K562 (cell line): ENCODE data around the gene WDR27. TPM values are rescaled to one million over a fixed set of nuclear protein-coding genes. Genes with fewer than 3 reads are reported as not detected.
A peak's percentile ranks its signal among the peaks of the same experiment; 100 is the strongest.

Experiments
- ATAC-seq: fragments of 200-7000 bp; cut with Tn5 transposase; 3 replicates; pipeline ENCODE4 v1.9.1; 2020; ENCODE audit warnings: moderate library complexity
- BruUV-seq: library from RNA; stranded (reverse); fragments of 400-500 nt; replicated peaks from 2 replicates; lab custom pipeline; 2021; lab: Mats Ljungman, UMichigan
- CTCF ChIA-PET: fragments of 300-600 bp; formaldehyde crosslinking; extraction: SDS; loops from one replicate; lab custom pipeline; 2021; ENCODE audit warnings: low intra/inter-chr PET ratio; lab: Yijun Ruan, JAX
- POLR2A ChIA-PET: fragments of 300-600, 350-650 bp; sonication (Branson Sonifier 250); formaldehyde crosslinking; extraction: SDS; loops from one replicate; lab custom pipeline; 2021; ENCODE audit warnings: antibody characterized with exemption, inconsistent platforms; lab: Yijun Ruan, JAX
- DNase-seq, 4 experiments: peaks; one replicate each; pipeline versions ENCODE4 v3.0.0 to v3.0.0-alpha.2; 2011 to 2018; ENCODE audit warnings: low spot score in 3 of 4, mixed read lengths in 3 of 4; ENCODE audit errors: extremely low read depth in 1 of 4
- FAIRE-seq: peaks from 2 replicates; lab custom pipeline; 2011; peaks lifted over from hg19 to GRCh38; lab: Jason Lieb, UNC
- H2AFZ ChIP-seq: 2 replicates; pipeline ENCODE4 v1.6.0; 2011; ENCODE audit warnings: low read depth, low read length, control low read depth, inconsistent platforms
- H3K27ac ChIP-seq: fragments of 200-600 bp; 3 replicates; pipeline ENCODE4 v1.8.0; 2011; ENCODE audit warnings: low read depth, mild to moderate bottlenecking, control low read depth, inconsistent platforms, low read length, moderate library complexity, mixed read lengths; ENCODE audit errors: extremely low read depth
- H3K27me3 ChIP-seq, 2 experiments: fragments of 300-600 bp in 1 of 2; 2 replicates in 1 of 2; 3 replicates in 1 of 2; pipeline versions ENCODE4 v1.6.0 to v1.8.0; 2011; ENCODE audit warnings: inconsistent platforms in 2 of 2, low read length in 2 of 2, mild to moderate bottlenecking in 1 of 2, mixed read lengths in 1 of 2, moderate library complexity in 1 of 2; ENCODE audit not compliant: control insufficient read depth in 2 of 2, insufficient read depth in 2 of 2
- H3K36me3 ChIP-seq: fragments of 300-600 bp; 3 replicates; pipeline ENCODE4 v1.8.0; 2011; ENCODE audit warnings: mild to moderate bottlenecking, low read length, inconsistent platforms; ENCODE audit not compliant: control insufficient read depth, insufficient read depth
- H3K4me1 ChIP-seq, 2 experiments: fragments of 200-600 bp in 1 of 2; replicated peaks in 1 of 2; 2 replicates in 1 of 2; 3 replicates in 1 of 2; pipeline versions ENCODE4 v1.5.1 to v1.8.0; 2011; ENCODE audit warnings: inconsistent platforms in 2 of 2, low read length in 2 of 2, mild to moderate bottlenecking in 1 of 2, mixed read lengths in 1 of 2, moderate library complexity in 1 of 2; ENCODE audit not compliant: control insufficient read depth in 2 of 2, insufficient read depth in 2 of 2
- H3K4me2 ChIP-seq: 2 replicates; pipeline ENCODE4 v1.6.1; 2011; ENCODE audit warnings: low read length, control low read depth, inconsistent platforms, mixed read lengths; ENCODE audit not compliant: insufficient read depth
- H3K4me3 ChIP-seq: fragments of 200-600 bp; sonication (generic), shearing (Covaris generic); 2 replicates; pipeline ENCODE4 v1.5.1; 2016; ENCODE audit warnings: control low read depth, inconsistent platforms
- H3K79me2 ChIP-seq: fragments of 200-600 bp; 3 replicates; pipeline ENCODE4 v1.8.0; 2011; ENCODE audit warnings: low read length, inconsistent platforms; ENCODE audit not compliant: control insufficient read depth, insufficient read depth
- H3K9ac ChIP-seq, 2 experiments: 2 replicates each; pipeline versions ENCODE4 v1.6.0 to v1.6.1; 2011; ENCODE audit warnings: low read depth in 2 of 2, low read length in 2 of 2, control low read depth in 1 of 2, inconsistent platforms in 1 of 2, mild to moderate bottlenecking in 1 of 2, mixed read lengths in 1 of 2; ENCODE audit not compliant: insufficient read depth in 1 of 2
- H3K9me1 ChIP-seq: one replicate; pipeline ENCODE4 v1.6.0; 2011; ENCODE audit warnings: inconsistent platforms, mild to moderate bottlenecking, low read length, moderate library complexity; ENCODE audit not compliant: control insufficient read depth, insufficient read depth
- H3K9me3 ChIP-seq: replicated peaks from 2 replicates; pipeline ENCODE4 v1.5.1; 2011; ENCODE audit warnings: low read depth, low read length, inconsistent platforms; ENCODE audit not compliant: control insufficient read depth, insufficient read depth
- H4K20me1 ChIP-seq: replicated peaks from 2 replicates; pipeline ENCODE4 v1.6.1; 2011; ENCODE audit warnings: low read length, inconsistent platforms, mixed read lengths; ENCODE audit not compliant: control insufficient read depth, insufficient read depth
- ADNP ChIP-seq: fragments of 200-800 bp; sonication (Bioruptor generic); IDR thresholded peaks from 2 replicates; pipeline ENCODE4 v1.6.1; 2016; ENCODE audit warnings: missing genetic modification characterization, missing compliant biosample characterization
- BCL6 ChIP-seq: fragments of 250-450 bp; sonication (Bioruptor Pico); IDR thresholded peaks from 2 replicates; pipeline ENCODE4 v1.4.0; 2020
- ETV1 ChIP-seq: fragments of 450-650 bp; conservative IDR thresholded peaks from 2 replicates; pipeline ENCODE4 v1.6.1; 2016; ENCODE audit warnings: missing genetic modification characterization, control low read depth, low read depth, missing compliant biosample characterization
- HDAC8 ChIP-seq: fragments of 450-650 bp; IDR thresholded peaks from 2 replicates; pipeline ENCODE4 v1.6.1; 2016; ENCODE audit warnings: mild to moderate bottlenecking, missing genetic modification characterization, moderate library complexity, missing compliant biosample characterization
- HEY1 ChIP-seq: fragments of 250-450 bp; sonication (Bioruptor Pico); IDR thresholded peaks from 2 replicates; pipeline ENCODE4 v1.5.0; 2020; ENCODE audit warnings: mild to moderate bottlenecking, moderate library complexity, borderline replicate concordance
- HOMEZ ChIP-seq: fragments of 250-450 bp; sonication (Bioruptor Pico); IDR thresholded peaks from 2 replicates; pipeline ENCODE4 v1.4.0; 2020; ENCODE audit warnings: mild to moderate bottlenecking, moderate library complexity
- HOXB6 ChIP-seq: fragments of 250-450 bp; sonication (Bioruptor Pico); IDR thresholded peaks from 2 replicates; pipeline ENCODE4 v1.5.1; 2022; ENCODE audit warnings: mild to moderate bottlenecking, borderline replicate concordance
- MAFG ChIP-seq: fragments of 450-650 bp; conservative IDR thresholded peaks from 2 replicates; pipeline ENCODE4 v1.6.1; 2016; ENCODE audit warnings: missing genetic modification characterization, missing compliant biosample characterization
- MAZ ChIP-seq, 2 experiments: fragments of 450-650 bp in 1 of 2; sonication (generic) in 1 of 2; formaldehyde crosslinking; IDR thresholded peaks in 1 of 2; conservative IDR thresholded peaks in 1 of 2; 2 replicates each; pipeline versions ENCODE4 v1.4.0 to v1.5.0; 2020; ENCODE audit warnings: mild to moderate bottlenecking in 1 of 2, missing genetic modification reagents in 1 of 2
- MYC ChIP-seq, 2 experiments: fragments of 250-450 bp in 1 of 2; sonication (Bioruptor Pico) in 1 of 2; IDR thresholded peaks; 2 replicates each; pipeline versions ENCODE4 v1.5.1 to v1.6.1; 2012 to 2021; ENCODE audit warnings: low read depth in 2 of 2, borderline replicate concordance in 1 of 2, improper control_type of control experiment in 1 of 2, low read length in 1 of 2, mild to moderate bottlenecking in 1 of 2, moderate library complexity in 1 of 2
- NR1H2 ChIP-seq: sonication (generic); formaldehyde crosslinking; IDR thresholded peaks from 2 replicates; pipeline ENCODE4 v1.4.0; 2020; ENCODE audit warnings: mild to moderate bottlenecking, missing genetic modification reagents
- PPARD ChIP-seq: fragments of 250-450 bp; sonication (Bioruptor Pico); IDR thresholded peaks from 2 replicates; pipeline ENCODE4 v1.8.0; 2022; ENCODE audit warnings: inconsistent platforms, mild to moderate bottlenecking, moderate library complexity
- RFX5 ChIP-seq: IDR thresholded peaks from 2 replicates; pipeline ENCODE4 v1.6.1; 2011; ENCODE audit warnings: low read depth, mild to moderate bottlenecking, improper control_type of control experiment, low read length
- SAP30 ChIP-seq: fragments of 200-600 bp; sonication (generic); IDR thresholded peaks from 2 replicates; pipeline ENCODE4 v1.6.1; 2012; ENCODE audit warnings: borderline replicate concordance, low read depth, mild to moderate bottlenecking, moderate library complexity, low read length, control low read depth, inconsistent platforms; ENCODE audit not compliant: insufficient read depth, poor library complexity, severe bottlenecking
- SMAD3 ChIP-seq: fragments of 450-650 bp; formaldehyde crosslinking; conservative IDR thresholded peaks from 2 replicates; pipeline ENCODE4 v1.4.0; 2020; ENCODE audit warnings: mild to moderate bottlenecking
- SNAPC5 ChIP-seq: fragments of 250-450 bp; sonication (Bioruptor Pico); IDR thresholded peaks from 2 replicates; pipeline ENCODE4 v1.8.0; 2021; ENCODE audit warnings: moderate library complexity, mild to moderate bottlenecking, inconsistent platforms
- TCFL5 ChIP-seq: fragments of 250-450 bp; sonication (Bioruptor Pico); conservative IDR thresholded peaks from 2 replicates; pipeline ENCODE4 v1.6.1; 2021; ENCODE audit warnings: mild to moderate bottlenecking, moderate library complexity, matching md5 sums
- TFAM ChIP-seq: fragments of 250-450 bp; sonication (Bioruptor Pico); conservative IDR thresholded peaks from 2 replicates; pipeline ENCODE4 v1.5.0; 2021; ENCODE audit warnings: mild to moderate bottlenecking, moderate library complexity
- ZBED1 ChIP-seq: IDR thresholded peaks from 2 replicates; pipeline ENCODE4 v1.6.1; 2014
- ZNF146 ChIP-seq: IDR thresholded peaks from one replicate; pipeline ENCODE4 v1.6.1; 2018; ENCODE audit warnings: missing compliant biosample characterization; ENCODE audit not compliant: unreplicated experiment
- WGBS: fragments of 100-300 bp; shearing (Covaris generic); methylation state at CpG from one replicate; pipeline ENCODE4 v1.1.6; 2016; ENCODE audit warnings: low coverage, mixed read lengths; ENCODE audit not compliant: insufficient coverage; ENCODE audit errors: missing lambda C conversion rate; 5-methylcytosine and 5-hydroxymethylcytosine counted together
- in situ Hi-C: fragments of 300-500 bp; cut with MboI; formaldehyde crosslinking; loops from 4 replicates; pipeline ENCODE4 v1.15.0; 2018; ENCODE audit warnings: inconsistent platforms, mixed read lengths
- intact Hi-C: fragments of 100-400 bp; cut with micrococcal nuclease; formaldehyde crosslinking; loops from 2 replicates; pipeline ENCODE4 v1.14.2; 2022
- polyA plus RNA-seq, 8 experiments: library from polyadenylated mRNA; depleted of rRNA in 4 of 8; stranded (reverse) in 5 of 8; unstranded in 3 of 8; fragments of >200 nt; fragmentation: Nextera tagmentation in 2 of 8; fragmentation: Illumina TruSeq in 1 of 8; extraction: Ambion mirVana in 2 of 8; extraction: Trizol in 1 of 8; gene quantifications; 2 replicates each; pipeline versions ENCODE4 v1.2.1 to v1.2.3, GENCODE V29; 2011 to 2014; ENCODE audit warnings: inconsistent platforms in 1 of 8, missing spikeins in 1 of 8
- total RNA-seq, 7 experiments: library from RNA; depleted of rRNA in 6 of 7; stranded (reverse); fragments of >200 nt in 6 of 7; fragmentation: Illumina TruSeq in 2 of 7; extraction: Trizol in 2 of 7; gene quantifications; 2 replicates each; pipeline versions ENCODE4 v1.2.1 to v1.2.3, GENCODE V29; 2011 to 2021; ENCODE audit warnings: low replicate concordance in 1 of 7

WDR27 gene
- total and polyA plus RNA-seq, 9 of the 15 experiments (the other 6 are each of a cell fraction or from before 2014, with no cell fraction given), result 4.3 to 77.2 (median 22.7) TPM

- TF ChIP-seq PPARD, result no peak
- no peak for TF ChIP-seq TFAM (CRISPR knock-in tag)
- no peak for TF ChIP-seq MAZ (CRISPR knock-in tag; conservative IDR thresholded peaks at IDR 0.05 in 1 of 2, IDR thresholded peaks at IDR 0.05 in 1 of 2)
- no peak for TF ChIP-seq ZBED1
These were observed 171.1 kb downstream of the WDR27 start (continued) for GRCh38 chr6:169530752-169531123.

- CTCF ChIA-PET, result no interaction called here
- Histone ChIP-seq H3K4me1 (no peaks in the 10 kb centered on the region), H3K9ac (no peak overlapping the region), H3K4me2 (no peak overlapping the region), H3K79me2 (no peaks in the 10 kb centered on the region), H4K20me1 (no peaks in the 10 kb centered on the region), H3K27me3 (no peaks in the 10 kb centered on the region; a peak in 2 of 5 replicates), H3K27ac (no peak overlapping the region), H3K9me3 (no peaks in the 10 kb centered on the region), H3K9me1 (no peaks in the 10 kb centered on the region), H3K4me3 (no peak overlapping the region), H3K36me3 (no peaks in the 10 kb centered on the region), H2AFZ (no peak overlapping the region)
- no TSS peak for BruUV-seq
- WGBS, result 1% methylated on average over 13 of the region's 13 CpGs
- no peak for DNase-seq
- no peak; the same call in 2 of the 3 replicates for ATAC-seq
- in situ Hi-C loops (no loop called here), intact Hi-C loops (no loop called here)
- POLR2A ChIA-PET, result interaction anchor here (0.6 kb wide), 1 partner anchor 36 kb away, joined by 3 read pairs; no protein-coding TSS in a partner anchor
- FAIRE-seq, result peak; percentile 32
- TF ChIP-seq SAP30, result no peak
- no peak for TF ChIP-seq BCL6 (CRISPR knock-in tag)
- TF ChIP-seq MAFG (tag), result no peak
- no peak for TF ChIP-seq ETV1
- TF ChIP-seq TCFL5, result no peak
- TF ChIP-seq HOXB6 (CRISPR knock-in tag), result no peak
- TF ChIP-seq SMAD3 (CRISPR knock-in tag), result no peak
- no peak for TF ChIP-seq RFX5
- no peak for TF ChIP-seq HDAC8 (tag)
- no peak for TF ChIP-seq SNAPC5 (CRISPR knock-in tag)
- no peak for TF ChIP-seq NR1H2 (CRISPR knock-in tag)
- no peak for TF ChIP-seq HOMEZ (CRISPR knock-in tag)
- TF ChIP-seq ADNP (tag), result no peak
- TF ChIP-seq MYC (IDR thresholded peaks at IDR 0.05; ENCODE audit: low read depth, low read length), result no peak
- TF ChIP-seq MYC (CRISPR knock-in tag; IDR thresholded peaks at IDR 0.05; ENCODE audit: borderline replicate concordance, low read depth), result no peak
- no peak for TF ChIP-seq HEY1 (CRISPR knock-in tag)
- TF ChIP-seq ZNF146 (CRISPR knock-in tag), result no peak
These were observed 171.7 kb downstream of the WDR27 start for GRCh38 chr6:169529931-169530751.
